B cell (primary cell): ENCODE results near the gene TMEM231.

Source experiments
- CTCF ChIP-seq: fragments of 200-600 bp; IDR thresholded peaks from one replicate; pipeline ENCODE4 v1.8.0; 2022; ENCODE audit warnings: antibody characterized with exemption, mild to moderate bottlenecking
- EZH2 ChIP-seq: IDR thresholded peaks from 2 replicates; pipeline ENCODE4 v1.6.1; 2012; ENCODE audit warnings: borderline replicate concordance, low read depth, mild to moderate bottlenecking, moderate library complexity, low read length; ENCODE audit not compliant: insufficient read depth, poor library complexity, severe bottlenecking

- TF ChIP-seq CTCF = no peak
- no peak for TF ChIP-seq EZH2
Observed at GRCh38 chr16:75503801-75504200, 52.3 kb downstream of the TMEM231 start.
